ENCODE results near the gene ISOC1.

The ISOC1 gene

DNA sequence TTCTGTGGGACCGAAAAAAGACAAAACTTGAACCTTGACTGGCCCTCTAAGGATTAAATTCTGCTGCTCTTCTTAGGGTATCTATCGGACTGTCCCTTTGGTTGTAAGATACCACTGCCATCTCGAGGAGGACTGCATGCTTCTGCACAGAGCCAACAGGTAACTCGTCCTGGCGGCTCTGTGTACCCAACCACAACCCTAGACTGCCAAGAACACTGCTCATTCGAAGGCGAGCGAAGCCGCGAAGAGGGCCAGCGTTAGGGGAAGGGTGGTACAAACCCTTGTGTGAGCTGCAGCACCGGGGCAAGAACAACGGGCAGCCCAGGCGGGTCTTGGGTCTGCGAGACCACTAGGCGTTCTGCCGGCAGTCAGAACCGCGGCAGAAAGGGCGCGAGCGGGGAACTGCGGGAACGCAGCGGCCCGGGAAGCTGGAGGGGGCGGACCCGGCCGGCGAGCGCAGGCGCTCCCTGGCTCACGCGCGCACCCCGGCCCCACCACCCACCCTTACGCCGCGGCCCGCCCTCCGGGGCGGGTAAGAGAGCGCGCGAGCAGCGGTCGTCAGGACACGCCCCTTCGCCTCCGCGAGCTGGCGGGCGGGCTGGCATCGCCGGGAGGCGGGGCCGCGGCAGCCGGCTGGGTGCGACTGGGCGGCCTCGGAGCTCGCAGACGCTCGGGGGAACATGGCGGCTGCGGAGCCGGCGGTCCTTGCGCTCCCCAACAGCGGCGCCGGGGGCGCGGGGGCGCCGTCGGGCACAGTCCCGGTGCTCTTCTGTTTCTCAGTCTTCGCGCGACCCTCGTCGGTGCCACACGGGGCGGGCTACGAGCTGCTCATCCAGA is at the start of gene ISOC1:
Gene ISOC1 (plus strand): TSS at position 663 of the 837 bp plus-strand sequence. CDS start 18 bp downstream, at position 681.
- DNase-seq (ENCODE audit: low spot score) = peak; percentile 92

DNA sequence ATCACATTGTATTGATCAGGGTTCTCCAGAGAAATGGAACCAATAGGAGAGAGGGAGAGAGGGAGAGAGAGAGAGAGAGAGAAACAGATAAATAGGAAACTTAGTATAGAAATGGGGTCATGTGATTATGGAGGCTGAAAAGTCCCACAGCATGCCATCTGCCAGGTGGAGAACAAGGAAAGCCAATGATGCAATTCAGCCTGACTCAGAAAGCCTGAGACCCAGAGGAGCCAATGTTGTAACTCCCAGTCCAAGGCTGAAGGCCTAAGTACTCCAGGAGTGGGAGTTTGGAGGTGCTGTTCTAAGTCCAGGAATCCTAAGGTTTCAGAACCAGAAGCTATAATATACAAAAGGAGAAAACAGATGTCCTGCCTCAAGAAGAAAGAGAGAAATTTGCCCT is 48.4 kb upstream of the ISOC1 start:
- DNase-seq (ENCODE audit: low spot score) = no peak

DNA sequence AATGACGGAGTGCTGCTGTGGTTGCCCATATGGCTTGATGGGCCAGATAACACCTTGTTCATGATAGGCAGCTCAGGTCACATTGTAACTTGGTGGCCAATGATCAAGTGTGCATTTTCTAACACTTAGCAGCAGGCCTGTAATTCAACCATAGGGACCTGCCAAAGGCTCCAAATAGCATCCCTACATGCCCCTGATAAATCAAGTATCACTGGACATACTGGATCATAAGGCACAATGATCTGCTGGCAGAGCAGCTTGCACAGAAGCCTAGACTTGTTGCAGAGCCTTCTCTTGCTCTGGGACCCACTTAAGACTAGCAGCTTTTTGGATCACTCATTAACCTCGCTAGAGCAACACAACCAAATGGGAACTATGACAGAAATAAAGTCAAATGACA is 46.0 kb upstream of the ISOC1 start:
- DNase-seq (ENCODE audit: low spot score) = no peak

DNA sequence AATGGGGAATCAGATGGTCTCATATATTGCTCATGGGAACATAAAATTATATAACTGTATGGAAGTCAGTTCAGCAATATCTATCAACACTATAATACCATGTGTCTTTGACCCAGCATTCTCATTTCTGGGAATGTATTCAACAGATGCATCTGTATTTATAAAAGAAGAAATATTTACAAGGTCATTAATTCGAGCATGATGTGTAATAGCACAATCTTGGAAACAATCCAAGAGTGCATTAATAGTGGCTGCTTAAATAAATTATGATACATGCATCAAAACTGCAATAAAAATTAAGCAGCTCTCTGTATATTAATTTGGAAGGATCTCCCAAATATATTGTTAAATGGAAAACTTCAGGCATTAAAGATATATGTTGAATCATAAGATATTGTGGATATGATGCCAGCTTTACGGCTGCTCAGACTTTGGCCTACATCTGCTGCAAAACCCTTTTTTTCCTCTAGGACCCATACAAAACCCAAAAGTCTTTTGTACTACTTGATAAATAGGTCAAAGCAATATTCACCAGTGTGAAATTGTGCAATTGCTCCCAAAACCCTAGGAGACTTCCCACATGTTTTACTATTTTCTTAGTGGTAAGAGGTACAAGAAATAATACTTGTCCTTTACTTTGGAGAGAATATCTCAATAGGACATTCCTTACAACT is 45.3 kb upstream of the ISOC1 start:
- DNase-seq (ENCODE audit: low spot score) = no peak

DNA sequence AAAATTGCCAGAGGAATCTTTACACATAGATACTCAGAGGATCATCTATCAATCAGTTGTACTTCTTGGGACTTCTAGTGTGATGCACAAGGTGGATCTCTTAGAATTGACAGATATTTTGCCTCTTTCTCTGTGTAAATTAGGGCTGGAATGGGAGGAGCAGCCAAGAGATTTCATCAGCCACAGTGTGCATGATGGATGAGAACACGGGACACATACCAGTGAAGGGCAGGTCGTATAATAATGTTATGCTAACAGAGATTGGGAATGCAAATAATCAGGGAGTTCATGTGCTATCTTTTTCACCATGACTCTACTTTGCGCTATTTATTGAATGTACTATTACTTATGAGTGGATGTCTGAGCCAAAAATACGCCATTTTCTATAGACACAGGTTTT is 43.3 kb upstream of the ISOC1 start:
- no peak for DNase-seq (ENCODE audit: low spot score)

DNA sequence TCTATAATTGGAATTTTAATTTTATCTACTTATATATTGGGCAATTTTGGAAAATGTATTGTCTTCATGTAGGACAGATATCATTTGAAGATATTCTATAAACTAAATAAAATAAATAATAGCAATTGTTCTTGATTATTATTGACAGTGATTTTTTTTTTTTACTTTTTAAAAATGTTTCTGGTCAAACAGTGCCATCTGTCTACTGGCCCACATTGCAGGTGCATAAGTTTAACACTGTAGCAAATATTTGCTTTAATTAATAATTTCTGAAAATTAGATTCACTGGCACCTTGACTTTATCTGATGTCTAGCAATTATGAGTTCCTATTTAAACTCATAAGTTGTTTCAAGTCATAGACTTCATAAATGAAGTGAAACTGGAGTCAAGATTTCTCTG is 41.1 kb upstream of the ISOC1 start:
- DNase-seq (ENCODE audit: low spot score) = no peak

DNA sequence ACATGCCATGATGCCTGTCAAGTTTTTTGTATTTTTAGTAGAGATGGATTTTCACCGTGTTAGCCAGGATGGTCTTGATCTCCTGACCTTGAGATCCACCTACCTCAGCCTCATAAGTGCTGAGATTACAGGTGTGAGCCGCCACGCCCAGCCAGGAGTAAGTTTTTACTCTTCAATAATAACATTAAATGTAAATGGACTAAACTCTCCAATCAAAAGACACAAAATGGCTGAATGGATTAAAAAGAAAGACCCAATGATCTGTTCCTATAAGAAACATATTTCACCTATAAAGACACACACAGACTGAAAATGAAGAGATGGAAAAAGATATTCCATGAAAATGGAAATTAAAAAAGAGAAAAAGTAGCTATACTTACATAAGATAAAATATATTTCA is 37.2 kb upstream of the ISOC1 start:
- DNase-seq (ENCODE audit: low spot score) = no peak

DNA sequence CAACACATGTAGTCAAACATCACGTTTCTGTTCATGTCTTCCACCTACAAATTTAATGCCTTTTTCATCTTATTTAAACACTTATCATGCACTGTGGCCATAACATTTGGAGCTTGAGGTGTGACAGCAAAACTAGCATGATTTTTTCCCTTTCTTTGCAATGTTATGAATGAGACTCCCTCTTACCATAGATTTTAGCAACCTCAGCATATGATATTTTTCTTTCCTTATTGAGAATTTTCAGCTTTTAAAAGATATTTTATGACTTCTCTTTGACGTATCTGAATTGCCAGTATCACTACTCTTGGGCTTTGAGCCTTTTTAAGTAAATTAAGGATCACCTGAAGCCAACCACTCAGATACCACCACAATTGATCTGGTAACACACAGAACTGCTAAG is 32.7 kb upstream of the ISOC1 start:
- no peak for DNase-seq (ENCODE audit: low spot score)

DNA sequence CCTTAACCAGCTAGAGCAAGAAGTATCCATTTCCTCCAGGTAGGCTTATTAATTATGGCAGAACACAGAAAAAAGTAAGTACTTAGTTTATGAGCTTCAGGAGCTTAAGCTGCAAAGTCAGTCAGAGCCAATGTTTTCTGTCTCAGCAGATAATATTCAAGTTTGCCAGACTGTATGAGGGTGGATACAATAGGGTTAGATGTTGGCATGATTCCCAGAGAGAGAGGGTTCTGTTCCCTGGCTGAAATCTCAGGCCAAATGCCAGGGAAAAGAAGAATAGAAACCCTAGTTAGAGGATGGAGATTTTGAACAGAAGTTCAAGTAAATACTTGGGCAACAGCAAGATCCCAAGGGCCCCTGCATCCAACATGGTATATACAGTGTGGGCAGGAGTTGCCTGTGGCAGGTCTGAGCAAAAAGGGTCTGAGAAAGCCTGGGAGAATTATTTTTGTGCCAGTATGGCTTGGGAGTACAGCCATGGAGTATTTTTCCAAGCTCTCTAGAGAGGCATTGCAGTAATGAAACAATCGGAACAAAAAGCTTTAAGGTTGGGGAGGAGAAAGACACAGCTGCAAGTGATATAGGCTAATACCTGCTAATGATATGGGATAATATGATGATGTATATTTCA is 31.0 kb upstream of the ISOC1 start:
- DNase-seq (ENCODE audit: low spot score) = no peak

DNA sequence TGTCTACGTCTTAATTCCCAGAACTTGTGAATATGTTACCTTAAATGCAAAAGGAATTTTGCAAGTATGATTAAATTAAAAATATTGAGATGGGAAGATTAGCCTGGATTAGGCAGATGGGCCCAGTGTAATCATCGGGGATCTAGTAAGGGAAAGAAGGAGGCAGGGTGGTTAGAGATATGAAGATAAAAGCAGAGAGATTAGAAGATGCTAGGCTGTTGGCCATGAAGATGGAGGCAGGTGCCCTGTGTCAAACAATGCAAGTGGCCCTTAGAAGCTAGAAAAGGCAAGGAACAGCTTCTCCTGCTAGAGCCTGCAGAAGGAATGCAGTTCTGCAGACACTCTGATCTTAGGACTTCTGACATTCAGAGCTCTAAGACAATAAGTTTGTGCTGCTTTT is 28.8 kb upstream of the ISOC1 start:
- DNase-seq (ENCODE audit: low spot score) = no peak

DNA sequence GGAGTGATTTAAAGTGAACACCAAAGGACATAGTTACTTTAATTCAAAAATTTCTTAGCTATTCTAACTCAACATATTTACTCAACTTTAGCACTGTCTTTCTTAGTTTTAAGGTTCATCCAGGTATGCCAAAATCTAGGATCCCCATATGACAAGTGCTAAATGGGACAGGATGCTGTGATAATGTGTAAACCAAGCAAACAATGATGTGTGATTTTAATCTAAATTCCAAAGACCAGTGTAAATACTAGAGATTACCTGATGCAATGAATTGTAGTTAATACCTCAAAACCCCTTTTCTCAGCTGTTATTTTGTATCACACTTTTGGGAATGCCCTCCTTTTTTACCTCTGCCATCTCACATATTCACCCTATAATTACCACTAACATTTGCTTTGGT is 26.8 kb upstream of the ISOC1 start:
- no peak for DNase-seq (ENCODE audit: low spot score)

DNA sequence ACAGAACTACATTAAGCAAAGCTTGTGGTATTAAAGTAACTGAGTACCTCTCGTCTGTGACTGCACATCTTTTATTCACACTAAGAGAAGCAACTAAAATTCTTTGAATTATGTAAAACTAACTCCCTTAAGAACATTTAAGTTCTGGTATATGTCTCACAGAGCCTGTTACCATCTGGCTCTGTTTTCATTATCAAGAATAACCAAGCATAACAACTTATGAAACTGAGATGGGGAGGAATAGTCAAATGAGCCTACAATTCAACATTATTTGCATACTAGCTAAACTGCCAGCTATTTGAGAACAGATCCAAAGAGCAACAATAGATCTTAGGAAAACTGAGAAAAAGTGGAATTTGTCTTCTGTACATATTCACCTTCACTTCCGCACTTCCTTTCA is 25.3 kb upstream of the ISOC1 start:
- no peak for DNase-seq (ENCODE audit: low spot score)

DNA sequence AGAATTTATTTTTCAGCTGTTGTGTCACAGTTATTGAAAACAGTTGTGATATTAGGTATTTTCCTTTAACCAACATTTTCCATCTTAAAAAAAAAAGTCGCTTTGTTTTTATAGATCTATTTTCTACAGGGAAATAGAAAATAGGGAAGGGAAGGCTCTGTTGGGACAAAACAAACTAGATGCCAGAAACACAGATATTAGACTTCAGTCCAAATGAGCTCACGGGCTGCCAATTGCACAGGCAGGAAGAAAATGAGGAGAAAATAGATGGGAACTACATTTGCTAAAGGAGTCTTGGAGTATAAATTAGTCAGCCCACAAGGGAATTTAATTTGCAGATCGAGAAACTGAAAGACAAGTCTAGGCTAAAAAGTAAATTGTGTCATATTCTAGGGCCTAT is 21.4 kb upstream of the ISOC1 start:
- no peak for DNase-seq (ENCODE audit: low spot score)

DNA sequence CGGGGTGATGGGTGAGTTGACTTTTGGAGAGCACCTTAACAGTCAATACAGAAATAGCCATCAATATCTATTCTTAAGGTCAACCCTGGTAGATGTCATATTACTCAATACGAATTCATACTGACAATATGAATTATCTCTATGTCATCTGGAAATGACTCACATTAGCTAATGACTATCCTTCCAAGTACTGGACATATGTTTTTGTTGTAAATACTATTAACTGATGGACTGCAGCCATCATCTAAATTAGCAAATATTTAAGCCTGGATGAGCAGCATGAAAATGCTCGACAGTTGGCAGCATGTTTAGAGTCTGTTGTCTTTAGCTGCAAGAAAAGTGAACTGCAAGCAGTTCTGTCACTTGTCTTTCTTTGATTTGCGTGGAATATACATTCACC is 19.6 kb upstream of the ISOC1 start:
- no peak for DNase-seq (ENCODE audit: low spot score)

DNA sequence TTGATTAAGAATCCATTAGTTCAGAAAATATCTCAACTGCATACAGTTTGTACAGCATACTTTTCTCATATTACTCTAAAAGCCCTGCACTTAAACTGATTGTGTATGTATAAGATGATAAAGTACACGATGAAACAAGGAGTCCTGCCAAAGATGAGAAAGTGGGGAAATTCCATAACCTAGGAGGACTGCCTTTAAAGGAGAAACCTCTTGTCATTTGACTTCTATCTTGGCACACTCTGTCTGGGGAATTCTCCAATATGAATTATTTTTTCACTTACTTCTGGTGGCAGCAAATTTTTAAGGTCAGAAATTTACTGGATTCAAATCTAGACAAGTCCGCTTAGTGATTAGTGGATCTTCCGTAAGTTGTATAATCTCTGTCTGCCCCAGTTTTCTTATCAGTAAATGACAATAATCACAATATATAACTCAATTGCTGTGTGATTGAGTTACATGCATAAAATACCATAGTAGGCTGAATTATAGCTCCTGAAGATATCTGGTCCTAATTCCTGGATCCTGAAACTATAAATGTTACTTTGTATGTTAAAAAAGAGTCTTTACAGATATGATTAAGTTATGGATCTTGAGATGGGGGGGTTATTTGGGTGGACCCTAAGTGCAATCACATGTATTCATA is 17.0 kb upstream of the ISOC1 start:
- DNase-seq (ENCODE audit: low spot score) = no peak

DNA sequence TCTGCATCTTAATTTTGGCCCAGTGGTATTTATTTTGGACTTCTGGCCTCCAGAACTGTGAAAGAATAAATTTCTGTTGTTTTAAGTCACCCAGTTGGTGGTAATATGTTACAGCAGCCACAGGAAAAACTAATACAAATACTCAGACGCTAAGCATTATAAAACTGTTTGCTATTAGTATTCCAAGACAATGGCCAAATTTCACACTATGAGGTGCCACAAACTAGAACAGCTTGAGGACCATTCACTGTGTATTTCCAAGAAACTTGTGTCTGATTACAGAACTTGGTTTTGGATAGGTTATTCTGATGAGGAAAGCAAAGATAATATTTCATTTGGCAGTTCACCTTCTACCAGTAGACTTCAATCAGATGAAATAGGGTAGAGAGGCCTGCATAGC is 16.3 kb upstream of the ISOC1 start:
- no peak for DNase-seq (ENCODE audit: low spot score)

DNA sequence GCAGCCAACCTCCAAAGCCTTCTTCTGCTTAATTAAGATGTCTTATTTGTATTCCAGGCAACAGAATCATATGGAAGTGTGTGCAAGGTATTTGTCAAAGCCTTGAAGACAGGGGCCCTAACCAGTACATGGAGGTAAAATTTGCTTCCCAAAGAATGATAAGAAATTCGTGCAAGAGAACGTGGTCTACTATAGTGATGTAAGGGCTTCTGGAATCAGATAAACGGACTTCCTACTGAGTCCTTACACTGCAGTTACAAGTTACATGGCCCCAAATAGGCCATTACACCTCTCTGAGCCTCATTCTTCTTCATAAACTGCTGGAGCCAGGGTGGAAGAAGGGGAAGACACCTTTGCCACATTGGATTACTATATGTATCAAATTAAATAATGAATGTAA is 15.9 kb upstream of the ISOC1 start:
- DNase-seq (ENCODE audit: low spot score) = no peak

DNA sequence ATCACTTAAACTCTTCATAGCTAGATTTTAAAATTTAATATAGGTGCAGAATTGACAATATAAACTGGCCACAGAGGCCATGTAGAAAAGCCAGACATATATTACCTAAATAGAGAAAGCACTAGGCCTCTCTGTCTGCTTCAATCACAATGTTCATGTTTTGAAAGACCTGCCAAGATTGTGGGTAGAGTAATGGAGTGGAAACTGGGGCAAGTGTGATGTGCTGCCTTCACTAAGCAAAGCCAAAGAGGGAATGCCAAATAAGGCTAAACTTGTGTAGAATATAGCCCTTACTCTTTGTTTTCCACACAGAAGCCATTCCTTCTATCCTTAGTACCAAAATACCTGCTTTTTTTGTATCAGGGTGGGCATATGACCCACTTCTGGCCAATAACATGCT is 15.1 kb upstream of the ISOC1 start:
- no peak for DNase-seq (ENCODE audit: low spot score)

DNA sequence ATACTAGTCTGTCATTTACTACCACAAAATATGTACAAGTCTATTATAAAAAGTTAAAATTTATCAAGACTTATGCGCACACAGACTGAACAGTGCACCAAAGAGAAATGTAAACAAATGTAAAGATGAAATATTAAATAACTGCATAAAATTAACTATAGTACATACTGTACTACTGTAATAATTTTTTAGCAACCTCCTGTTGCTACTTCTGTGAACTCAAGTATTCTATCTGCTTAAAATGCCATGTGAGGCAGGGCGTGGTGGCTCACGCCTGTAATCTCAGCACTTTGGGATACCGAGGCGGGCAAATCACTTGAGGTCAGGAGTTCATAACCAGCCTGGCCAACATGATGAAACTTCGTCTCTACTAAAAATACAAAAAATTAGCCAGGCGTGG is 13.8 kb upstream of the ISOC1 start:
- no peak for DNase-seq (ENCODE audit: low spot score)

DNA sequence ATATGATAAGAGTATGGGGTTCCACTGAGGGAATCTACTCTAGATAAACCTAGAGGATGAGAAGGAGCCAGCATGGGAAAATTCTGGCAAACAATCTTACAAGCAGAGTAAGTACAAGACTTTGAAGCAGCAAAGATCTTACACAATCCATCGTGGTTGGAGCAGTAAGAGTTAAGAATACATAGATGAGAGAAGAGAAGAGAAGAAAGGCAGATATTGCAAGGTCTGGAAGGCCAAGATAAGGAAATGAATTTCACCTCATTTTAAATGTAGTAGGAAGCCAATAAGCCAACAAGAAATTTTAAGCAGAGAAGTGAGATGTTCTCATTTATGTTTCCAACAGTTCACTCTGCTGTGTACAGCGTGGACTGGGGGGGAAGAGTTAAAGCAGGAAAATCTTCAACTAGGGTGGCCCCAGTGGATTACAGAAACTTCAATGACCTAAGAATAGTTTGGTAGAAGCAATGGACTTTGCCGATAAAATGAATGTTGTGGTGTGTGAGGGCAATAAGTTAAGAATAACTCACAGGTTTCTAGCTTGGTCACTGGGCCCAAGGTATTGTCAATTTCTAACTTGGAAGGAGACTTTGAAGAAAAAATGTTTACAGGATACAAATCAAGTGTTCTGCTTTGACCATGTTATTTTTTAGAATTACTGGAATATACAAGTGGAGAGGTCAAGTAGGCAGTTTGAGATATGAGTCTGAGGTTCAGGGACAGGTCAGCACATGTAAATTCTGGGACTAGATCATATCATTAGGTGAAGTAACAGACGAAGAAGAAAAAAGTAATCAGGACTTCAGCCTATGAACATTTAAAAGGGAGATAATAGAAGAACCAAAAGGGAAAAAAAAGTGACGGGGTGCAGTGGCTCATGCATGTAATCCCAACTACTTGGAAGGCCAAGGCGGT is 12.1 kb upstream of the ISOC1 start:
- no peak for DNase-seq (ENCODE audit: low spot score)
